B cell (primary cell): Measurements from ENCODE around the gene RWDD4. TPM values are rescaled to one million over a fixed set of nuclear protein-coding genes. Genes with fewer than 3 reads are reported as not detected.

Experiments used
- ATAC-seq: fragments of 200-7000 bp; cut with Tn5 transposase; one replicate; pipeline ENCODE4 v1.10.0; 2021; ENCODE audit warnings: low read depth, mild to moderate bottlenecking, moderate number of reproducible peaks, moderate library complexity
- CTCF ChIA-PET: fragments of 350-600 bp; sonication (Branson Sonifier 250); formaldehyde crosslinking; loops from one replicate; lab custom pipeline; 2021; ENCODE audit warnings: antibody characterized with exemption, inconsistent platforms; lab: Charles Lee
- POLR2A ChIA-PET: fragments of 350-600 bp; sonication (Branson Sonifier 250); formaldehyde crosslinking; loops from one replicate; lab custom pipeline; 2021; ENCODE audit warnings: antibody characterized with exemption; lab: Charles Lee
- DNase-seq: peaks from one replicate; pipeline ENCODE4 v3.0.0; 2013
- H2AFZ ChIP-seq: 2 replicates; pipeline ENCODE4 v1.6.1; 2012; ENCODE audit warnings: mild to moderate bottlenecking, low read depth, low read length; ENCODE audit not compliant: insufficient read depth, poor library complexity, severe bottlenecking
- H3K27ac ChIP-seq, 2 donors: 1 replicate in 1 of 2; 2 replicates in 1 of 2; pipeline ENCODE4 v1.5.1; 2012 to 2013; ENCODE audit warnings: low read length in 2 of 2, mild to moderate bottlenecking in 2 of 2, moderate library complexity in 1 of 2
- H3K27me3 ChIP-seq, 4 experiments: fragments of 200-600 bp in 1 of 4; sonication (generic) in 1 of 4; replicated peaks in 1 of 4; 1 replicate in 2 of 4; 2 replicates in 2 of 4; pipeline versions ENCODE4 v1.6.1 to v1.7.0; 2013 to 2016; ENCODE audit warnings: low read length in 3 of 4, mild to moderate bottlenecking in 2 of 4, mixed read lengths in 1 of 4, moderate library complexity in 1 of 4; ENCODE audit not compliant: insufficient read depth in 4 of 4, control insufficient read depth in 3 of 4; ENCODE audit errors: control extremely low read depth in 1 of 4
- H3K36me3 ChIP-seq, 2 experiments: replicated peaks in 1 of 2; 1 replicate in 1 of 2; 2 replicates in 1 of 2; pipeline versions ENCODE4 v1.6.1 to v1.7.1; 2013; ENCODE audit warnings: low read length in 1 of 2; ENCODE audit not compliant: insufficient read depth in 2 of 2, control insufficient read depth in 1 of 2; ENCODE audit errors: control extremely low read depth in 1 of 2, extremely low read depth in 1 of 2
- H3K4me1 ChIP-seq, 2 donors: fragments of 200-600 bp in 1 of 2; sonication (generic) in 1 of 2; 1 replicate in 1 of 2; 2 replicates in 1 of 2; pipeline versions ENCODE4 v1.5.1 to v1.6.1; 2013 to 2017; ENCODE audit warnings: low read length in 2 of 2; ENCODE audit not compliant: control insufficient read depth in 2 of 2, insufficient read depth in 2 of 2
- H3K4me2 ChIP-seq: replicated peaks from 2 replicates; pipeline ENCODE3; 2012; ENCODE audit warnings: mild to moderate bottlenecking, low read depth, low read length; ENCODE audit not compliant: poor library complexity, severe bottlenecking
- H3K4me3 ChIP-seq, 5 experiments: fragments of 200-600 bp in 1 of 5; sonication (generic) in 1 of 5; 1 replicate in 3 of 5; 2 replicates in 2 of 5; pipeline versions ENCODE4 v1.5.1 to v1.7.0; 2011 to 2016; ENCODE audit warnings: low read length in 4 of 5, mild to moderate bottlenecking in 4 of 5, low read depth in 2 of 5, control low read depth in 1 of 5, moderate library complexity in 1 of 5; ENCODE audit not compliant: insufficient read depth in 1 of 5; ENCODE audit errors: control extremely low read depth in 1 of 5, extremely low read depth in 1 of 5
- H3K79me2 ChIP-seq: fragments of 200-600 bp; sonication (generic); one replicate; pipeline ENCODE4 v1.6.0; 2016; ENCODE audit warnings: low read length; ENCODE audit not compliant: control insufficient read depth, insufficient read depth
- H3K9ac ChIP-seq: fragments of 200-600 bp; sonication (generic); 2 replicates; pipeline ENCODE4 v1.6.1; 2017; ENCODE audit warnings: mild to moderate bottlenecking, low read length, moderate library complexity
- H3K9me3 ChIP-seq, 3 donors: one replicate each; pipeline versions ENCODE4 v1.6.1 to v1.7.1; 2013; ENCODE audit warnings: low read length in 2 of 3; ENCODE audit not compliant: control insufficient read depth in 2 of 3, insufficient read depth in 1 of 3; ENCODE audit errors: control extremely low read depth in 1 of 3
- H4K20me1 ChIP-seq: 2 replicates; pipeline ENCODE4 v1.6.0; 2012; ENCODE audit warnings: mild to moderate bottlenecking, low read length; ENCODE audit not compliant: insufficient read depth, control insufficient read depth, poor library complexity, severe bottlenecking
- H3K27ac Mint-ChIP-seq: one replicate; pipeline ENCODE4 v1.8.0; 2021; ENCODE audit warnings: mixed read lengths
- H3K27me3 Mint-ChIP-seq: one replicate; pipeline ENCODE4 v1.8.0; 2021; ENCODE audit warnings: mixed read lengths
- H3K4me1 Mint-ChIP-seq: one replicate; pipeline ENCODE4 v1.8.0; 2021; ENCODE audit warnings: mixed read lengths
- H3K4me3 Mint-ChIP-seq: one replicate; pipeline ENCODE4 v1.8.0; 2021; ENCODE audit warnings: mixed read lengths
- H3K9me3 Mint-ChIP-seq: one replicate; pipeline ENCODE4 v1.8.0; 2022; ENCODE audit warnings: mixed read lengths; ENCODE audit not compliant: insufficient read depth
- EZH2 ChIP-seq: IDR thresholded peaks from 2 replicates; pipeline ENCODE4 v1.6.1; 2012; ENCODE audit warnings: borderline replicate concordance, low read depth, mild to moderate bottlenecking, moderate library complexity, low read length; ENCODE audit not compliant: insufficient read depth, poor library complexity, severe bottlenecking
- WGBS: methylation state at CpG from one replicate; pipeline ENCODE4 v1.1.5; 2013; ENCODE audit warnings: missing lambda C conversion rate; ENCODE audit not compliant: insufficient coverage; 5-methylcytosine and 5-hydroxymethylcytosine counted together
- intact Hi-C: fragments of 100-400 bp; cut with micrococcal nuclease; formaldehyde crosslinking; loops from one replicate; pipeline ENCODE4 v1.10.0; 2022
- polyA plus RNA-seq: library from polyadenylated mRNA; depleted of rRNA; stranded (reverse); fragments of >200 nt; gene quantifications from 2 replicates; pipeline ENCODE4 v1.2.3, GENCODE V29; 2012
- total RNA-seq, 2 donors: library from RNA; stranded (reverse); fragments of 120-200 nt in 1 of 2; gene quantifications; 1 replicate in 1 of 2; 2 replicates in 1 of 2; pipeline versions ENCODE4 v1.2.3 to v1.2.4, GENCODE V29; 2013 to 2022
- TF ChIP-seq, protein P1 (sequence below): fragments of 200-600 bp; IDR thresholded peaks from one replicate; pipeline ENCODE4 v1.8.0; 2022; ENCODE audit warnings: antibody characterized with exemption, mild to moderate bottlenecking

The RWDD4 gene
- total and polyA plus RNA-seq, 2 donors (not counting 1 experiment from before 2014, with no cell fraction given), result 3.0 to 16.3 TPM

DNA sequence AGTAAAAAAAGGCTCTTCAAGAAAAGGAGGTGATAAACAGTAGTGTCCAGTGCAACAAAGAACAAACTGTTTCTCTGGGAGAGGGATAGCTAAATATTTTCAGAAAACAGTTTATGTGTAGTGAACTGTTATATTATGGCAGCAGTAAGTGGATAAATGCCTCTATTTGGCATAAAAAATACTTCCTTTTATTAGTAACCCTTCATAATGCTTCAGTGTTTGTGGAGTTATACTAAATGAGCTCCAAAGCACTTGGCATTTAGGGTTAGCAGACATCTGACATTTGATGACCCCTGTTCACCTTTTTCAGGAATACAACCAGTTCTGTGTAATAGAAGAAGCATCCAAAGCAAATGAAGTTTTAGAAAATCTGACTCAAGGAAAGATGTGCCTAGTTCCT is 32.0 kb upstream of the RWDD4 start:
- no peaks in the 10 kb centered on the region for H3K4me1 Mint-ChIP-seq
- no peak overlapping the region for H3K27ac Mint-ChIP-seq
- no peak overlapping the region for H3K27ac ChIP-seq

DNA sequence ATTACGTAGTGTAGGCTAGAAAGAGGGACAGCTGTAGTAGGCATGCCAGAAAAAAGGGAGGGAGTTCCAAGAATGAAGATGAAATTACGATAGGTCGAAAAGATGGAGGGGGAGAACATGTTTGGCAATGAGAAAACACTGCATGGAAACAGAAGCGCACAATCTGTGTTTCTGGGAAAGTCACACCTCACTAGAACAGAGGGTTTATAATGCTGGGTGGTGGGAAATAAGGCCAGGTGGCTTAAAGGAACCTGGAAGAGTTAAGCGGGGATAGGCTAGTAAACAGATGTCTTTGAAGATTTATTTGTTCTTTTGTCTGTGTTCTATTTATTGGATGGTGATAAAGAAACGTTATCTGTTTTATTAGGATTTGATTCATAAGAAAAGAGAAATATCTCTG is 29.2 kb upstream of the RWDD4 start:
- H3K9ac ChIP-seq, result no peak overlapping the region
- intact Hi-C loops, result no loop called here
- peaks cover 18 to 72% of the 10 kb centered on the region in 2 experiments for H3K36me3 ChIP-seq
- TF ChIP-seq, protein P1, sequence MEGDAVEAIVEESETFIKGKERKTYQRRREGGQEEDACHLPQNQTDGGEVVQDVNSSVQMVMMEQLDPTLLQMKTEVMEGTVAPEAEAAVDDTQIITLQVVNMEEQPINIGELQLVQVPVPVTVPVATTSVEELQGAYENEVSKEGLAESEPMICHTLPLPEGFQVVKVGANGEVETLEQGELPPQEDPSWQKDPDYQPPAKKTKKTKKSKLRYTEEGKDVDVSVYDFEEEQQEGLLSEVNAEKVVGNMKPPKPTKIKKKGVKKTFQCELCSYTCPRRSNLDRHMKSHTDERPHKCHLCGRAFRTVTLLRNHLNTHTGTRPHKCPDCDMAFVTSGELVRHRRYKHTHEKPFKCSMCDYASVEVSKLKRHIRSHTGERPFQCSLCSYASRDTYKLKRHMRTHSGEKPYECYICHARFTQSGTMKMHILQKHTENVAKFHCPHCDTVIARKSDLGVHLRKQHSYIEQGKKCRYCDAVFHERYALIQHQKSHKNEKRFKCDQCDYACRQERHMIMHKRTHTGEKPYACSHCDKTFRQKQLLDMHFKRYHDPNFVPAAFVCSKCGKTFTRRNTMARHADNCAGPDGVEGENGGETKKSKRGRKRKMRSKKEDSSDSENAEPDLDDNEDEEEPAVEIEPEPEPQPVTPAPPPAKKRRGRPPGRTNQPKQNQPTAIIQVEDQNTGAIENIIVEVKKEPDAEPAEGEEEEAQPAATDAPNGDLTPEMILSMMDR, result no peak
- TF ChIP-seq EZH2, result no peak
- H3K27ac ChIP-seq, result no peak overlapping the region
- no peaks in the 10 kb centered on the region for H3K27me3 Mint-ChIP-seq
- H3K4me3 Mint-ChIP-seq, result no peak overlapping the region
- H3K4me3 ChIP-seq, result no peak overlapping the region
- CTCF ChIA-PET, result no interaction called here
- no peaks in the 10 kb centered on the region for H4K20me1 ChIP-seq
- no peaks in the 10 kb centered on the region for H3K79me2 ChIP-seq
- H3K4me2 ChIP-seq, result no peak overlapping the region
- no peaks in the 10 kb centered on the region for H3K27me3 ChIP-seq
- no peaks in the 10 kb centered on the region for H3K4me1 Mint-ChIP-seq
- no peak overlapping the region for H3K27ac Mint-ChIP-seq
- ATAC-seq (no peak), DNase-seq (no peak)
- no peaks in the 10 kb centered on the region for H3K9me3 Mint-ChIP-seq
- POLR2A ChIA-PET, result no interaction called here
- WGBS, result 100% methylated on average over 4 of the region's 6 CpGs
- no peaks in the 10 kb centered on the region for H3K4me1 ChIP-seq
- H3K9me3 ChIP-seq, result no peaks in the 10 kb centered on the region
- no peak overlapping the region for H2AFZ ChIP-seq

More for the DNA sequence above, 32.0 kb upstream of the RWDD4 start:
- no peak overlapping the region for H3K9ac ChIP-seq
- Mint-ChIP-seq H3K27me3 (no peaks in the 10 kb centered on the region), H3K4me3 (no peak overlapping the region), H3K9me3 (no peaks in the 10 kb centered on the region)
- H3K27me3 ChIP-seq, result no peaks in the 10 kb centered on the region
- POLR2A ChIA-PET, result no interaction called here
- intact Hi-C loops, result no loop called here
- no peak overlapping the region for H3K4me3 ChIP-seq
- H3K9me3 ChIP-seq, result no peaks in the 10 kb centered on the region
- no peaks in the 10 kb centered on the region for H3K79me2 ChIP-seq
- H2AFZ ChIP-seq, result no peak overlapping the region
- H3K4me2 ChIP-seq, result no peak overlapping the region
- CTCF ChIA-PET, result no interaction called here
- ATAC-seq (no peak), DNase-seq (no peak)
- H4K20me1 ChIP-seq, result no peaks in the 10 kb centered on the region
- H3K4me1 ChIP-seq, result no peaks in the 10 kb centered on the region
- peaks cover 16 to 78% of the 10 kb centered on the region in 2 experiments for H3K36me3 ChIP-seq
- TF ChIP-seq, protein P1, result no peak
- TF ChIP-seq EZH2, result no peak
